Activated gamma-delta T cell treated with anti-CD3 and anti-CD28 coated beads, Interleukin-2, amount 50 U/mL, for 16 hours (primary cell): ENCODE results near the gene TMEM236.
"Not testable (repeated sequence)": the region's sequence is repeated elsewhere in the genome, so short reads cannot be mapped to it uniquely, and the experiment has no call there.

ENCODE experiments used
- DNase-seq: peaks from one replicate; pipeline ENCODE4 v3.0.0-alpha.2; 2020; ENCODE audit warnings: low read depth

The TMEM236 gene, protein sequence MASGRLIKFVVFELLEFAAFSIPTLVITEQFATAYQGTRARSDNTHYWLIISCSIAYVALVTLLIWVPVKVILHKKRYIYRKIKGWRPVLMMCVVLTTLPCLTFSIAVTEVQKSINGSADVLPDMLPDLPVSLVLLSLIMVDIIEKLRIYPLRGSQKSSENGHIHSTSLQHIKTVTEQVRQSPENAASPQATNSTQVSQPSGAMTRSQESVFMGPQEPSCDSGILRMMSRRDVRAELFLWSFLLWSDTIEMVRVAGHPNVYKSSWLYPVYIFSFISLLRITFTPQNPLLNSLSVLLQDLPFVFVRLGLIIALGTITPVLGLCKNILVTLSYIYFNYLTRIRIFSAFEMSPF

DNA sequence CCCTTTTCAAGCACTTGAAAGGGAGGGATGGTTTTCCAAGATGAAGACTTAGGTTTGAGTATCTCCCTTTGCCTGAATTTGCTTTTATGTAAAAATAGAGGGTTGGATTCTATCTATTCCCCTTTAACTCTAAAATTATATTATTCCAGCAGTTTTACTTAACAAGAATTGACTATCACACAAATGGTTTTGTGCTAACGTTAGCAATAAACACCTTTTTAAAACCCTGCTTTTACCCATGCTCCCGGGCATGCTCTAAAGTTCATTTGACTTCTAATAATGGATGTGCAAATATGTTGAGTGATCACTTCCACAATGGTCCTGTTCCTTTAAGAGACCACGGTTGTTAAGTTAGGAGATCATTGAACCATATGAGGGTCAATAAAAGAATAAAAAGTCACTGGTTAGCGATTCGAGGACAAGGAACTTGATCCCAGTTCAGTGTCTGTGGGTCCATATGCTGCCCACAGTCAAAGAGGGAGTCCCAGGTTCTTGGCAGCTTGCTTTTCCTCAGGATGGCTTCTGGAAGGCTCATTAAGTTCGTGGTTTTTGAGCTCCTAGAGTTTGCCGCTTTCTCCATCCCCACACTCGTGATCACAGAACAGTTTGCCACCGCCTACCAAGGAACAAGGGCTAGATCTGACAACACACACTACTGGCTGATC is at the start of gene TMEM236:
Gene TMEM236 (plus strand): TSS at position 421 of the 665 bp plus-strand sequence. CDS start 95 bp downstream, at position 516.
- no peak for DNase-seq

DNA sequence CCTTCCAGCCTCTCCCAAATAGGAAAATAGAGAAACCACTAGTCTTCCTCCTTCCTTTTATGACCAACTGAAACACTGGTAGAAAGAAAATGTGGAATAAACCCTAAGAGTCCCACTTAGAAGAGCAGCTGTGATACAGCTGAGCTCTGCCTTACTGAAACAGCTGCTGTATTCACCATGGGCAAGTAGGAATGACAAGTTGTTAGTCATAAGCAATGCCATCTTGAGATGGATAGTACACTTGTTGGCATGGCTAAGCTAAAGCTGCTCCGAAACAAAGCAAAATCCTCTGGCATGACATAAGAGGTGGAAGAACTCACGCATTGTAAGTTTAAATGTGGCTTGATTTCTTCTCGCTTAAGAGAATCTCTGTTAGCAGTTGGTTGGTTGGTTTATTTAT is 48.3 kb upstream of the TMEM236 start:
- no peak for DNase-seq

DNA sequence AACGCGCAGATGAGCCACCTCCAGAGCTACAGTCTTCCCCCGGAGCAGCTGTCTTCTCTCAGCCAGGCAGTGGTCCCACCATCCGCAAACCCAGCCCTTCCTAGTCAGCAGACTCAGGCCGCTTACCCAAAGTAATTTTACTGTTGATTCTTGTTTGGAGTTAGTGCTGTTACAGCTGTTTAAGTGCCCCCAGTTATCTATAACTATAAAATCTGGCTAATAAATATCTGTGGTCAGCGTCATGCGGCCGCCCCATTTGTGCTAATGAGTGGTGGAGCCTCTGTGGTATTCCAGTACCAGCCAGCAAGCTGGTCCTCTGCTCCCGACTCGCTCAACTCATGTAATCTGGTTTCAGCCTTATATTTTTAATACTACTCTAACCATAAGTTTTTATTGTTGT is 43.2 kb upstream of the TMEM236 start:
- DNase-seq = no peak

DNA sequence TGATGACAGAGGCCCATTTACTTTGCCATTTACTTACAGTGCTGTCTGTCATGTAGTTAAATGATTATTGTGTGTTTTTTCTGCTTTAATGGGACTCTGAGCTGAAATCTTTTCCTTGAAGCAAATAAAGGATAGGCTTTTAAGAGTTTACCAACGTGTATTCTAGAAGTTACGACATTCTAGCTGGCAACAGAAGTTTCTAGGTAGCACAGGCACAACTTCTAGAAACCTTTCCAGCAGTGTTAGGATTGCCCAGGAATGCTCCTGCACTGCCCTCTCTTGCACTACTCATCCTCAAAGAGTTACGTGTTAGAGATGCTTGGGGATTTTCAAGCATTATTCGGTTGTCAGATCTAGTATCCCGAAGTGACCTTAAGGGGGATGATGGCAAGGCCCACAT is 42.5 kb upstream of the TMEM236 start:
- DNase-seq = no peak

DNA sequence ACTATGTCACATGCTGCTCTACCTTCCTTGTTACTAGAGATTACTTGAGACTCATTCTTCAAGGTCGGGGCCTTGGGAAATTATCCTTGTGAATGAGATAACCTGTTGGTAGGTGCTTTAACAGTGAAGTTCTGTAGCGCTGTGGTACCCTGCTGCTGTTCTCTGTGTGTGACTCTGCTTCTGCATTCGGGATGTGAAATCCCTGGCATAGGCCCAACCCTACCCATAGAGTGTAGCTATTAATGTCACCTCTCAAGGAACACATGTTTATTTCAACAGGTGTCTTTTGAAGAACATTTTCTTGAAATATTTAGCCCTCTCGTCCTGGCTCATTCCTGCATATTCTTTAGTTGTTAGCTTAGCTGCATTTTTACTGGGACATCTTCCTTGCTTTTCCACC is 41.8 kb upstream of the TMEM236 start:
- DNase-seq = no peak

DNA sequence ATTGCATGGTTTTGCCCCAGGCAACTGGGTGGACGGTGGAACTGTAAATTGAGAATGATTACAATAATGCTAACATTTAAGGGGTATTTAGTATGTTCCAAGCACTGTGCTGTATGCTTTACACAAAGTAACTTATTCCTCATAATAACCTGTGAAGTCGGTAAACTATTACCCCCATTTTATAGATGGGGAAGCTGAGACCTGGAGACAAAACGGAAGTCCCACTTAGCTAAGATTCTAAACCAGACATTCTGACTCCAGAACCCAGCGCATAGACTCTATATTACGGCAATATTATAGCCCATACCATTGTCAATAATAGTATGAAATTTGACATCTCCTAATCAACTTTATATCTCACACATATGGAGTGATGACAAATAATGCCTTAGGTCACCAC is 39.9 kb upstream of the TMEM236 start:
- no peak for DNase-seq

DNA sequence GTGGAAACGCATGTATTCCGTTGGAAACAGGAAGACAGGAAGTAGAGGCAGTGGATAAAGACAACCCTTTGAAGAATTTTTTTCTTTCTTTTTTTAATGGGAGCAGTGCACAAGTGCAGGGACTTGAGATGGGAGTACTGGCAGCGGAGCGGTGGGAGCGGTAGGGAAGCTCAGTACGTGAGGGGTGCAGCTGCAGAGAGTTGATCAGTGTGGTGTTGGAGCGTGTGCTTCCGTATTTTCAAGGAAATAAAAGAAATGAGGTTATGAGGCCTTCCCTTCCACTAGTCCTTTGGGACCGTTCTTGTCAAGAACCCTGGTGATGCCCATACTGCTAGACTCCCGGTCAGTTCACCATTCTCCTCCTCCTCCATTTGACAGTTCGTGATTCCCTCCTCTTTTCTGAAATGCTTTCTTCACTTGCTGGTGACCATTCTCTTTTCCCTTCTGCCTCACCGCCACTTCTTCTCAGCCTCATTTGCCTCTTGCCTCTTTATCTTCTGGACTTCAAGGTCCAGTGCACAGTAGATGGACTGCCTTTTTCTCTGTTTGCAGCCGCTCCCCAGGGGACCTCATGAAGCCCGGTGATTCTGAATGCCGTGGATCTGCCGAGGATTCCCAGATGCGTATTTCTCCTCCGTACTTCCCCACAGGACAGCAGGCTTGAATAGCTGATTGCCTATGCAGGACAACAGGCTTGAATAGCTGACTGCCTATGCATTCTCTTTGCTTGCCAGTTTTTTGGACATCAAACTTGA is 39.1 kb upstream of the TMEM236 start:
- DNase-seq = no peak

DNA sequence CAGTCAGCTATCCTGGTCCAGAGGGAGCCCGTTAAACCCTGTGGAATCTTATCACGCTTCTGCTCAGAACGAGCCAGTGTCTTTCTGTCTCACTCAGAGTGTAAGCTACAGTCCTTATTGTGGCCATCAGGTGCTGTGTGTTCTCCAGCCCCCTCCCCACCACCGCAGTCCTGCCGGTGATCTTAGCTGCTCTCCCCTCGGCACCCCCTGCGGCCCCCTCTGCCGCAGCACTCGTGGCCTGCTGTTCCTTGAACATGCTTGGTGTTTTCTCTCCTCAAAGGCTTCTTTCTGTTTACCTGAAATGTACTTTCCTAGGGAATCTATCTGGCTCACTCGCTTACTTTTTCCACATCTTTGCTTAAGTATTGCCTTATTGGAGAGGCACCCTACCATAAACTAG is 38.2 kb upstream of the TMEM236 start:
- DNase-seq = no peak

DNA sequence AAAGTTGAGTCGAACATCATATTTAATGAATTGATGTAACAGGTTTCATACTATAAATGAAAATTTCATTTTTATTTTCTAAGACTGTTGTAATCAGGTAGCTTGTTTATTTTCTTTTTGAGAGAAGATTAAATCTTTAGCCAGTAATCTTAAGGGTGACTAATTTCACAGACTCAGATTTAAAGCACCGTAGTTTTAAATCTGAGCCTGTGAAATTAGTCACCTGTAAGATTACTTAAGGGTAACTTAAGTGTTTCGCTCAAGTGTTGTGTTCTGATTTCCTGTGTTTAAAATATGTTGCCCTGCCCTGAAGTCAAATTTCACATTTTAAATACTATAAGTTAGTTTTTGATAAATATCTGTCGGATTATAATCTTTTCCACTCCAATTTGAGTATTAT is 35.8 kb upstream of the TMEM236 start:
- no peak for DNase-seq

DNA sequence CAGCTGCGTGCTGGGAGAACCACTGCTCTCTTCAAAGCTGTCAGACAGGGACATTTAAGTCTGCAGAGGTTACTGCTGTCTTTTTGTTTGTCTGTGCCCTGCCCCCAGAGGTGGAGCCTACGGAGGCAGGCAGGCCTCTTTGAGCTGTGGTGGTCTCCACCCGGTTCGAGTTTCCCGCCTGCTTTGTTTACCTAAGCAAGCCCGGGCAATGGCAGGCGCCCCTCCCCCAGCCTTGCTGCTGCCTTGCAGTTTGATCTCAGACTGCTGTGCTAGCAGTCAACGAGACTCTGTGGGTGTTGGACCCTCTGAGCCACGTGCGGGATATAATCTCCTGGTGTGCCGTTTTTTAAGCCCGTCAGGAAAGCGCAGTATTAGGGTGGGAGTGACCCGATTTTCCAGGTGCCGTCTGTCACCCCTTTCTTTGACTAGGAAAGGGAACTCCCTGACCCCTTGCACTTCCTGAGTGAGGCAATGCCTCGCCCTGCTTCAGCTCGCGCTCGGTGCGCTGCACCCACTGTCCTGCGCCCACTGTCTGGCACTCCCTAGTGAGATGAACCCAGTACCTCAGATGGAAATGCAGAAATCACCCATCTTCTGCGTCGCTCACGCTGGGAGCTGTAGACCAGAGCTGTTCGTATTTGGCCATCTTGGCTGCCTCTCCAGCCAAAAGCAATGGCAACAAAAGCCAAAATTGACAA is 29.5 kb upstream of the TMEM236 start:
- not testable (repeated sequence) for DNase-seq

DNA sequence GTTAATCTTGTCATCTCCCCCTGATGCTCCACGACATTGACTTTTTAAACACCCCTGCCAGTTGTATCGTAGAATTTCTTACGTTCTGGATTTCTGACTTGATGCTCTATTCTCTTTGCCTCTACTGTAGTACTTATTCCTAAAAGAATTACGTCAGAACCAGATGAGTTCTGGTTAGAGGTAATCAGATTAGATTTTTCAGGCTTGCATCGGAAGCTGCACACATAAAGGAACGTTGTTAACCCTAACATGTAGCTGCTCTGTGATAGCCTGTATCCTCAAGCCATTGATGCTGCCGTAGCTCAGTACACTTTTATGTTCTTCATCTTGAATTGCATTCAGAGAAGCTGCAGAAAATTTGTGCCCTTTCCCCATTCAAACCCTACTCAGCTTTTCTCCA is 26.3 kb upstream of the TMEM236 start:
- no peak for DNase-seq

DNA sequence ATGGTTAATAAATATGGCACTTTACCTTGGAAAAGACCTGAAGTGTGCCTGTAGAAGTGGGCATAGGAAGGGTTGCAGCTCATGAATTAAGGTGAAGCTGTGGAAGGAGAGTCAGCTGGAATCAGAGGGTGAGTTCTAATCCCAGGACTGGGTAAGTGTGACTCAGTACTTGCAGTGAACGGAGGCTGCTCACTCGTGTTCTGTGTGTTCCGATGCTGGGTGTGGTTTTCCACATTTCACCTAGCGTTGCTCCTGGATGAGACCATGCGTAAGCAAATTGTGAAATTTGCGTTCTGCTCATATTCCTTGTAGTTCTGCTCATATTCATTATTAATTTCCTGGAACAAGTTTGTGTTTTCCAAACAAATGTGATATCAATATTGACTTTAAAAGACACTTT is 22.4 kb upstream of the TMEM236 start:
- DNase-seq = no peak

DNA sequence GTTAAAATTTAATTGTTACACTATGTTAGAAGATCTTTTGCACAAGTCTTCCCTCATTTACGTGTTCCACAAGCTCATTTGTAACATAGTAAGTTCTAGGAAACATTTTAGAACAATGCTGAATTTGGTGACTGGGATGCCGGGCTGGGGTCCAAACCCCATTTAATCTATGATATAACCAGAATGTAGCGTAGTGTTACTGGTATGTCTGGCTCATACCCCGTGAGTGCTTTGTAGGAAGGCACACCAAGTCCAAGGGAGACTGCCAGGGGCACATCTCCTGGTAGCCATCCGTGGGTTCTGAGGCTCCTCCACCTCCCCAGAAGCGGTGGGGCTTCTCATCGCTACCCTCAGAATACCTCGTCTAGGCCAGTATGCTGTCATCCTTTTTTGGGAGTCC is 21.3 kb upstream of the TMEM236 start:
- DNase-seq = no peak

DNA sequence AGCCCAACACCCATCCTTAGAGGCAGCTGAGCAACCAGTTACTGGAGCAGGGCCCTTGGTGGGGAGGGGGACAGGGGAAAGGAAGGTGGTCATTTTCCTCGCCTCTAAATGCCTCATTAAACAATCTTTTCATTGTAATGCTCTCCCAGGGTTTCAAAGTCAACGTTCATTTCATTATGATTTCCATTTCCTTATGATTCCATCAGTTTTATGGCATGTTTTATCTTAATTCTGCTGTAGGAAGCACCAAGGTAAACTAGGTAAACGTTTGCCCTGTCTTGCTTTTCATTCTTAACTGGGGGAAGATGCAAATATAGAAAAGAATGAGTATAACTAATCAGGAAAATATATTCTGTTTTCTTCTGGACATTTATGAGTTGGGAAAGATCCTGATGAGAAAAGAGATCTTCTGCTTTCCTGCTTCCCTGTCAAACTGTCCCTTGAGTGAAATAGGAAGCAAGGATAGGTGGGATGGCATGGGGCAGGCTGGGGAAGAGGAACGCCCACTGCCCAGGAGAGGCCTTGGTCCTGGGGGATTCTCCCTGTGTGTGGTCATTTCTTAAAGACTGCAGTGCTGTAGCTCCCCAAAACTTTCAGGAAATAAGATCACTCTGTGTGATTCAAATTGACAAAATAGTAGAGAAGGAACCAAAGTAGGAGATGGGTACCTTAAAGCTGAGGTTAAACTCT is 20.5 kb upstream of the TMEM236 start:
- DNase-seq = no peak

DNA sequence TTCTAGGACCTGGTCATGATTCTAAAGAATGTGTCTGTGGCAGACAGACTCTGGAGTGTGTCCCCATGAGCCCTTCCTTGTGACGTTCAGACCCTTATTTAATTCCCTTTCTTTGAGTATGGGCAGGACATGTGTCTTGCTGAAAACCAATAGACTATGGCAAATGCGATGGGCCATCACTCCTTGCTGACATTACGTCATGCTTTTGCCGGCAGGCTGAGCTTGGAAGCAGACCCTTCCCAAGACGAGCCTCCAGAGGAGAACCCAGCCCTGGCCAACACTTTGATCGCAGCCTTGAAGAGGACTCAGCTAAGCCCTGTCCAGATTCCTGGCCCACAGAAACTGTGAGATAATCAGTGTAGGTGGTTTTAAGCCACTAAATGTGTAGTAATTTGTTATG is 18.4 kb upstream of the TMEM236 start:
- DNase-seq = no peak

DNA sequence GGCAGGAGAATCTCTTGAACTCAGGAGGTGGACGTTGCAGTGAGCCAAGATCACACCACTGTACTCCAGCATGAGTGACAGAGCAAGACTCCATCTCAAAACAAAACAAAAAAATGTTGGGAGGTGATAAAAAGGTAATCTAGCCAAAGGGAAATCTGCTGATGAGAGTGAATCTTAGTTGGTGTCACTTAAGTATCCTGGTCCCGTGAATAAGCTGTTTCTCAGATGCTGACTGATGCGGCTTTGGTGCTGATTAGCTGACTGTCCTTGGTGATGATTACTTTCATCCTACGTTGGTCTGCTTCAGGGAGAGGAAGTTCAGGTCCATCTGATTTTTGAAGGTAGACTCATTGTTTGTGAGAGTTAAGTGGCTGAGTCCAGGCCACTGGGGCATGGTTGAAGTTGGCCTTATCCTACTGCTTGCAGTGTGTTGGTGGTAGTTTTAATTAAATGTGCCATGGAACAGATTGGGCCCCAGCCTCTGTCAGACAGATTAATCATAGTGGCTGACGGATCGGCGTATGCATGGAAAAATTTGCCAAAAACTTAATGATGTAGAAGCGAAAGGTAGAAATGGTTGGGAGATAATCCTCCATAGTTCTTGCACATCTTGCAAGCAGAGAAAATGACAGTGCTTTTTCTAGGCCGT is 17.4 kb upstream of the TMEM236 start:
- DNase-seq = no peak

DNA sequence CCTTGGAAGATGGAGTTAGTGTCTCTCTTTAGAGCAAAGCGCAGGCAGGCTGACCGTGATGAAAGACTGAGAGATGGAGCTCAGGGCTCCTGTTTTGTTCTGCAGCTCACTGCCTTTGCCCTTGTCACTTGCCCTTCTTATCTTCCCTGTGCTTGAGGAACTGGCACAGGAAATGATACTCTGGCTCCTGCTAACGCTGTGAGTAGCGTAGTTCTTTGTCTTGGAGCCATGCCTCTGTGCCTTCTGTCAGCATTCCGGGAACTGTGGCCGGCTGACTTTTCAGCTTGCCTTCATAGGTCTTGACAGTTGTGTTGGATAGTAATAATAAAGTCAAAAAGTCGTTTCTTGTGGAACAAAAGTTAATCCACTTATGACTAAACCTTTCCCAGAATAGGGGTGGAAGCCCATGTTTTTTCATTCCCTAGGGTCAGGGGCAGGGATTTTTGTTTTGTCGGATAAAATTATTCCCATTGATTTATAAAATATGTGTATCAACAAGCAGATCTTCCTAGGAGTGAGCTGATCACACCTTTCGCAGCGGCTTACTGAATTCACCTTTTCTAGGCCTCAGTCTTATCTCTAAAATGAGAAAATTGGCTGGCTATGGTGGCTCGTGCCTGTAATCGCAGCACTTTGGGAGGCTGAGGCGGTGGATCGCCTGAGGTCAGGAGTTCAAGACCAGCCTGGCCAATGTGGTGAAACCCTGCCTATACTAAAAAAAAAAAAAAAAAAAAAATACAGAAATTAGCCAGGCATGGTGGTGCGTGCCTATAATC is 16.6 kb upstream of the TMEM236 start:
- no peak for DNase-seq

DNA sequence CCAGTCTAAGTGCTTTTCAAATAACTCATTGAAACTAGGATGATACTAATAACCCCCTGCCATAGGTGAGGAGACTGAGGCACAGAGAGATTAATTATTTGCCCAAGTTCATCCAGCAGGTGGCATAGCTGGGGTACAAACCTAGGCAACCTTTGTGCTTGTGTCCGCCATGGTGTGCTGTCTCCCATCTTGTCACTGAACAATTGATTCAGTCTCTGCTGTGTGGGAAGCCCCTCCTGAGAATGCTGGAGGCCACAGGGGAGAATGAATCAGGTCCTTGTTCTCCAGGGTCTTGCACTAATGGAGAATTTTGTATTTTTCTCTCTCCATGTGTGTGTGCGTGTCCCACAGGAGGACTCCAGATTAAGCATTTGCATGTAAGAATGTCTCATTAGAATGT is 15.8 kb upstream of the TMEM236 start:
- no peak for DNase-seq

DNA sequence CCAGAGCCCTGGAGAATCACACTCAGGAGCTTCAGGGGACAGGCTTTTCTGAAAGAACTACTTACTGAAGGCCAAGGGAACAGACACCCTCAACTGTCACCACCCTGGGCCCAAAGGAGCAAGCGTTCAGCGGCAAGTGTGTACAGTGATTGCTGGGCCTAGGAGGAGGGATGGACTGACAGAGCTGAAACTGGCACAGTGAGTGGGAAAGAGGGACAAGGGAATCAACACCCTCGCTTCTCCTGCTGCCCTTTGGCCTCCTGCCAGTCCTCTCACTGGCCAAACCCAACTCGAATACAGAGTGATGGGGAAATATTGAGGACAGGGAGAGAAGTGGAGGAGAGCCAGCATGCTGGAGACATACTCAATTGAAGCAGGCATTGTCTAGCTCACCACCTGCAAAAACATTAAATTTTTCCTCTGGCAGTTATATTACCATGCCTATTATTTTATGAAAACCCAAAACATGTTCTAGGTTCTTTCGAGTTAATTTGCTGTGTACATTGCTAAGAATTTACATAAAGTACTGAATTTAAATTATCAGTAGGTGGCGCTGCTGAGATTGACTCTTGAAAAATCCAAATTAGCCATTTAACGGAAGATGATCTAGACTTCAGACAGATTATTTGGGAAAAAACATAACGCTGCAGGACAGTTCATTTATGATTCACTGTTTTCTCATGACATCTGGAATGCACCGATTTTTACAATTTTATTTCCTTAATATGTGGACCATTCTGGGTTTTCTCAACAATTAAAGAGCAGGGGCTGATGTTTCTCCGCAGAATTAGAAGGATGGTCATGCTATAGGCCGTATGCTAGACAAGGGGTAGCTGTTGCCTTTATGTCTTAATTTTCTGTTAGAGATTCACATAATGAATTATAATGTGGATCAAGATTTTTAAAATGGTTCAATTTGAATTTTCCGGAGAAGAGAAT is 14.7 kb upstream of the TMEM236 start:
- DNase-seq = no peak
